Epithelial cell of esophagus (primary cell): ENCODE results near the gene MED27.

Source experiments
- DNase-seq: peaks from one replicate; pipeline ENCODE4 v3.0.0; 2010; ENCODE audit warnings: low read depth
- H3K4me3 ChIP-seq: 2 replicates; pipeline ENCODE4 v1.5.1; 2011; ENCODE audit warnings: mild to moderate bottlenecking, low read length, control low read depth
- CTCF ChIP-seq: IDR thresholded peaks from 2 replicates; pipeline ENCODE4 v1.5.1; 2011; ENCODE audit warnings: low read depth, mild to moderate bottlenecking, low read length, control low read depth, inconsistent platforms; ENCODE audit not compliant: insufficient read depth; ENCODE audit errors: missing control alignments

The MED27 gene

DNA sequence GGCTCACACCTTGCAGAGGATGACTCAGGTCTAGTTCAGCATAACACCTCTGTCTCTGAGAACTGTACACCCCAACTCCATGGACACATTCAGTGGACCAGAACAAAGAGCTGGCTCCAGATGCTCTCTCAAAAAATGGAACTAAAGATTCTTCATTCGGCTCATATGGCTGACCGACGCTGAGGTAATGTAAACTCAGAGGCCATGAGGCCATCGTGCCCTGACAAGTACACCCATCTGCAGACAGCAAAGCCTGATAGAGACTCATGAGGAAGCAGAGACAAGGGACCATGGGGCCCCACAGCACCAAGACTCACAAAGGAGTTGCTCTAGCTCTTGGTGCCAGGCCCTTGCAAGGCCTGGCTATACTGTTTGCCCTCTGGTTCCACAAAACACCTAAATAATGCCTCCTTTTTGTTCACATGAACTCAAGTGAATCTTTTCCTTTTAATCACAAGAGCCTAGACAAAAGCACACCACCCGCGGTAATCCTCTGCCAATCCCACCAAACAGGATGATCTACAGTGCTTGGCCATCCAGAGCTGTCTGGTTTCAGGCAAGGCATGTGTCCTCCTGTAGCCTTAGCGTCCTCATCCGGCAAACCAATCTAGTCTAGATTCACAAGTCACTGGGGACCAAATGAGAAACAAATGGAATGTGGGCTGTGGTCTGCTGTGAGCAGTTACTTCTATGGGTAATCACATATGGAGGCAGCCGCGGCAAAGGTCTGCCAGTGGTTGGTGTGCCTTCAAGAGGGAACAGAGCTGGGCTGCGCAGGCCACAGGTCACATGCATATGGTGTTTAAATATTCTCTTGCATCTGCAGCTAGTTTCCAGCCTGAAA is 22.7 kb downstream of the MED27 start:
- DNase-seq = peak; percentile 46
- H3K4me3 ChIP-seq = no peak overlapping the region
- TF ChIP-seq CTCF = no peak

DNA sequence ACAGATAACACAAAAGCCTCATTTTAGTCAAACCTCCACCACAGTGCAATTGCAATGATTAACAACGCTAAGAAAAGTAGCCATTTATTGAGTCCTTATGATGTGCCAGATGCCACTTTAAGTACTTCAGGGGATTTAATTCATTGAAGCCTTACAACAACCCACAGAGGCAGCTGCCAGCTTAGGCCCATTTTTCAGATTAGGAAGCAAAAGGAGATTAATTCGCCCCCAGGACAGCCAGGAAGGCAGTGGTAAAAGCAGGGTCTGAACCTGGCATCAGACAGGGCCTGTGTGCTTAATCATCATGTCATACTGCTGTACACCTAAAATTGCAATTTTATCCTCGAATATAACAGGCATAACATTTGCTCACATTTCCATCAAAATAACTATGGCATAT is 23.9 kb downstream of the MED27 start:
- no peak for DNase-seq
- TF ChIP-seq CTCF = no peak
- no peak overlapping the region for H3K4me3 ChIP-seq

DNA sequence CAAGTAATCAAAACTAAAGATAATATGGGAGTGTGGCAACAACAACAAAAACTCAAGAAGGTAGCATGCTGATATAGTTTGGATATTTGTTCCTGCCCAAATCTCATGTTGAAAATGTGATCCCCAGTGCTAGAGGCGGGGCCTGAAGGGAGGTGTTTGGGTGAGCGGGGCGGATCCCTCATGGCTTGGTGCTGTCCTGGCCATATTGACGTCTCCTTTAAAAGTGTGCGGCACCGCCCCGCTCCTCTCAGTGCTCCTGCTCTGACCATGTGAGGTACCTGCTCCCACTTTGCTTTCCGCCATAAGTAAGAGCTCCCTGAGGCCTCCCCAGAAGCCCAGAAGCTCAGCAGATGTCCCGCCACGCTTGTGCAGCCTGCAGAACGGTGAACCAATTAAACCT is 25.6 kb downstream of the MED27 start:
- H3K4me3 ChIP-seq = no peak overlapping the region
- no peak for DNase-seq
- TF ChIP-seq CTCF = no peak

DNA sequence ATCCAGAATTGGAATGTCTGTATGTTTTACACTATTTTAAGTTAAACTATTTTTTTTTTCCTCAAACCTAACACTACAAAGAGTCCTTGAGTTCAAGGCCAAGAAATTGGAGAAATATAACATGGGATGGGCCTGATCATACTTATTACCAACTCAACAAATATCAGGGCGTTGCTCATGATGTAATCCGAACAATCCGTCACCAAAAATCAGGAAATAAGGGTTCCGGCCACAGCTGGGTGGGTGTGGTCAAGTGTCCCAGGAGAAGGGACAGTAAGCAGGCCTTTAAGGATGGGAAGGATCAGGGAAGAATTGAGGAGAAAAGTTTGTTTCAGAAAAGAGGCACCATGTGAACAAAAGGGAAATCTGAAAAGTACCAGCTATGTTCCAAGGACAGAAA is 29.8 kb downstream of the MED27 start:
- no peak overlapping the region for H3K4me3 ChIP-seq
- DNase-seq = no peak
- no peak for TF ChIP-seq CTCF

DNA sequence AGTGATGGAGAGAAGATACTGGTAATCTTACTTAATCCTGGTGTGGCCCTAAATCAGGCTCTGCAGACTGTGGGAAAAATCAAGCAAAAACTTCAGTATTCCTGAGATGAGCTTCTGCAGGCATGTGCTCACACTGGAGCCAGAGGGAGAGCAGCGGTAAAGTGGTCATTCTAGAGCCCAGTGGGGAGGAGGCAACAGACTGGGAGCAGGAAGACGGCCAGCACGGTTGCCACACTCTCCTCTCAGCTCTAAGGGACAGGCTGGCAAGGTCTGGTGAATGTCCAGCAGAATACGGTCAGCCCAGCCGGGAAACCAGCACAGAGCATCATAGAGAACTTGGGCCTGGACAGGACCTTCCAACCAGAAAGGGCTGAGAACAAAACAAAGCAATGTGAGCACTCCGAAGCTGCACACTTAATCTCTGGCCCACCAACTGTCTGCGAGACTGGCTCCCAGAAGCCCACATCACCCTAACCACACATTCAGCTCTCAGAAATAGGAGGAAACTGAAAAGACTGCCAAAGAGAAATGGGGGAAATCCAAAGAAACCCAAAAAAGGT is 30.3 kb downstream of the MED27 start:
- TF ChIP-seq CTCF = no peak
- H3K4me3 ChIP-seq = no peak overlapping the region
- DNase-seq = no peak

DNA sequence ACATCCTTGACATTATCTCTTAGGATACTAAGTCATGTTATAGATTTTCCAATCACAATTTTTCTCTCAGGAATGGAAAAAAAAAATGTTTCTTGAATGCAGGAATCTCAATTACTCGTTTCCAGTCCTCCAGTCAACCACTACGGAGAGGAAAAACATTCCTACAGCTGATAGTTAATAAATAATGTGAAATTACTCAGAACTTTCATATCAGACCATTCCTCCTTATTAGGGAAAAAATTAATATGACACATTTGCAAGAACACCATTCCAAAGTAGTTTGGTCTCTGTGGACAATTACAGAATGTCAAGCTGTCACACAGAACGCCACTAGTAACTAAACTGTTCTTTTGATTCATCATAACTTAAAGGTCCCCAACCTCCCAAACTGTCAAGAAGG is 31.5 kb downstream of the MED27 start:
- no peak overlapping the region for H3K4me3 ChIP-seq
- no peak for TF ChIP-seq CTCF
- DNase-seq = no peak

DNA sequence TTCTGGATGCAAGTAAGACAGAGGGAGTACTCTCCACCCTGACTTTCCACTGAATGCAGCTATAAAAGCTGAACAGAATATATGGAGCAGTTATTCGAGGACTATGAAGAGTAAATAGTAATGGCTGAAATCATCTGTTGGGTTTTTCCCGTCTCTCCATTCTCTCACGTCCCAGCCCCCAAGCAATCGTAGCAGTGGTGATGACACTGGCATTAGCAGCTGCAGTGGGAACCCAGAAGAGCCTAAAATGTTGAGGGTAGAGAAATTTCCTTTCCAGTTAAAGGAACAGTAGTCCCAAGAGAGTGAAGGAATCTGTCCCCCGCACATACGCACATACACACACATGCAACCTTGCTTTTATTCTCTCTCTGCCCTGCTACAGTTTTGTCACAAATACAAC is 33.2 kb downstream of the MED27 start:
- no peak for TF ChIP-seq CTCF
- no peak overlapping the region for H3K4me3 ChIP-seq
- no peak for DNase-seq
